Lower leg skin (tissue), 3 donors: Measurements from ENCODE around the gene UNC45B.

Experiments
- CTCF ChIP-seq, 3 donors: fragments of 450-650 bp; IDR thresholded peaks; one replicate each; pipeline ENCODE4 v1.5.1; 2016; ENCODE audit warnings: antibody characterized with exemption in 3 of 3, mild to moderate bottlenecking in 3 of 3, moderate library complexity in 2 of 3
- POLR2A ChIP-seq, 2 donors: fragments of 450-650 bp; IDR thresholded peaks; one replicate each; pipeline ENCODE4 v1.6.1; 2016 to 2017; ENCODE audit warnings: antibody characterized with exemption in 2 of 2, mild to moderate bottlenecking in 1 of 2, moderate library complexity in 1 of 2

GRCh38 chr17:35142467-35142796 is 5.2 kb upstream of the UNC45B start:
- TF ChIP-seq CTCF (IDR thresholded peaks at IDR 0.05) (no peak), POLR2A (IDR thresholded peaks at IDR 0.05) (no peak)
